ENCODE measurements around the gene SLC25A21. TPM values are rescaled to one million over a fixed set of nuclear protein-coding genes. Genes with fewer than 3 reads are reported as not detected.

SLC25A21 gene
- polyA plus RNA-seq, 4 donors, result 2.2 to 4.1 (median 2.4) TPM

DNA sequence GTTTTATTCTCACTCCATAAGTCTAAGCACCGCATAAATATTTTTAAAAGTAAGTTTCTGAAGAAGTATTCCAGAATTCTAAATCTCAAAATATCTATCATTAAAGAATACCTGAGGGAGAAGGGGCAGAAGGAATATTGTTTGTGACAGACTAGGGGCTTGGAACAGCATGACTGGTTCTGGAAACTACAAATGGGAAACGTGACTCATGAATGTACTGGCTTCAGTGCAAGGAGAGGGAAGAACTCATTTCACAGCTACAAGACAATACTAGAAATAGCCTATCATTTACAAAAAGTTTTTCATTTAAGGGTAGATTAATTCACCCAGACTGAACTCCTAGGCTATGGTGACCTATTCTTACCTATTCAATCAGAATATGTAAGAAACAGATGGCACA lies 121.3 kb downstream of the SLC25A21 start:
- DNase-seq (ENCODE audit: low read depth in 4 of 4, low spot score in 3 of 4), result no peak

DNA sequence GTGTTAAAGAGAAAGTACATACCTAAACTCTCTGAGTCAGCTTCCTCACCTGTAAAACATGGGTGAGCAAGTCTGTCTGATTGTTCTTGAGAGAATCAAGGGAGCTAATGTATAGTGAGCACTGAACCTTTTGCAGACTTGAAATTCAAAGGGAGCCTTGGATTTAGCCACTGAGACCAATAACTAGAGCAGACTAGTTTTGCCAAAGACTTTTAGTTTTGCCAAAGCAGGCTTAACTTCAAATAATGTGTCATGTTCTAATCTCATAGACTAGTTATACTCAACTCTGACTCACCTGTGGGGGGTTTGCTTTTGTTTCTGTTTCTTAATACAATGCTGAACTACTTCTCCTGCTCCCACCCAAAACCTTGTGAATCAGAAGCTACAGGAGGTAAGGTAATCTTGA lies 123.7 kb downstream of the SLC25A21 start:
- DNase-seq (ENCODE audit: low read depth in 4 of 4, low spot score in 3 of 4), result no peak

DNA sequence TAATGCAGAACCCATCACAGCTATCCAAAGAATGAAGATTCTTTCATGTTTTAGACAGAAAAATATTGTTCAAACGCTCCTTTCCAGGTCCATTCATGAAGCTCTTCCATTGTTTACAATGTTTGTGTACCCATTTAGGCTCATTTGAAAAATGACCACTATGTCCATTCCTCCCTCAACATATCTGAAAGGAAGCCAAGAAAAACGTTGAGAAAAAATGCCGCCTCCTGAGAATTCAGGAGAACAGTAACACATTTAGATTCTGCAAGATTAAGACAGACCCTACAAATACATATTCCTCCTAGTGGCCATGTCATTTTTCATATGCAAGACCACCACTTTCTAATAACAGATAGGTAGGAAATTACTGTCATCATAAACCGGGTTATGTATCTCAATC lies 124.4 kb downstream of the SLC25A21 start:
- no peak for DNase-seq (ENCODE audit: low read depth in 4 of 4, low spot score in 3 of 4)

DNA sequence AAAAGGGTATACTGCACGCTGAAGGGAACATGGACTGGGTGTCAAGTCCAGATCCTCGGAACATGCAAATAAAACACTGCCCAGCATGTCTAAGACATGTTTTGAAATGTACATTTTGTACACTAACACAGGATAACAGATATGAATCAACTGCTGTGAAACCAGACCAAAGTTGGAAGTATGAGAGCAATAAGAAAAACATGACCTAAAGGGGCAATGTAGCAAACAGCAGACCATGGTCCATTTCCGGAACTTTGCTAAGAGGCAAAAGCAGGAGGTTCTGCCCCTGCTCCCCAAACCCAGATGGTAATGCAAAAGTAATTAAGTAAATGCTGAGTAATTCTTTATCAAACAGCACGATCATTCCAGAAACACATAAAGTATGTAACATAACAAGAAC lies 125.2 kb downstream of the SLC25A21 start:
- no peak for DNase-seq (ENCODE audit: low read depth in 4 of 4, low spot score in 3 of 4)

DNA sequence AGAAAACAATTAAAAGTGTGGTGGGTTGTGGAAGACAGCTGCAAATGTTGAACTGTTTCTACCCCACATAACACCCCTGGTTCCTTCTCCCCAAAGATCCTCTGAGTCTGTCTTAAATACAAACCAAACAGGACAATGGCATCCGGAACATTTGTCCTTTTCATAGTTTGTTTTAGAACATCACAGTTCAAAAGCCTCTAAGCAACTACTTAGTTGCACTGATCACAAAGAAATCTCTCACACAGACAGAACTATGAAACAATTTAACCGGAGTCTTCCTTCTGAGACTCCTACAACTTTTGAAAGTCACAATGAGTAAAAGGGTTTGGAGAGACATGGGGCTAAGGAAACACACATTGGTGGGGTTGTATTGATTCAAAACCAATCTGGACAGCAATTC lies 125.6 kb downstream of the SLC25A21 start:
- no peak for DNase-seq (ENCODE audit: low read depth in 4 of 4, low spot score in 3 of 4)

DNA sequence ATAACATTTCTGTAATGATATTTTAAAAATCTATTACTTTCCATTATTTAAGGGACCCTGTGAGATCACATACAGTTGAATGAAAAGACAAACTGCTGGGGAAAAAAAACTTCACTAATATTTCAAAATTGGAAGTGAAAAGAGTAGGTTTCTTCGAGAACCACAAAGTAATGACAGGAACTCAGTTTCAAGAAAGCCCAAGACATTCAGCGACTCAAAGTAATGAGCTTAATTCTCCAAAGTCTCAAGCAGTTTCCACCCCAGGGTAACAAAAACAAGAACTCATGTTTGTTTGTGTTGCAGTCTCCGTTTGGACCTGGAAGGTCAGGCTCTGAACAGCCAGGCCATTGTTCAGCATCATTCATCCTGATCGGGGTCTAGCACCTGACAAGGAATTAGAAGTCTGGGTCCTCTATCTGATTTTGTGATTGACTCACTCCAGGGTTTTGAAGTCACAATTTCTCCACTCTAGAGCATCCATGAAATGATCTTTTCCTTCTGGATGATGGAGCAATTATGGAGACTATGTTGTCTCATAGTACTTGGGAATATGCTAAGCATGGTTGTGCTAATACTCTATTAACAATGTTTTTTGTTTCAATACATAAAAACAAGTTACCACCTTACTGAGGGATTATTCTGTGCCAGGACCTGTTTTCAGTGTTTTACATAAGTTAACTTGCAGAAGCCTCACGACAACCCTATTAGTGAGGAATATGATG lies 126.9 kb downstream of the SLC25A21 start:
- no peak for DNase-seq (ENCODE audit: low read depth in 4 of 4, low spot score in 3 of 4)

DNA sequence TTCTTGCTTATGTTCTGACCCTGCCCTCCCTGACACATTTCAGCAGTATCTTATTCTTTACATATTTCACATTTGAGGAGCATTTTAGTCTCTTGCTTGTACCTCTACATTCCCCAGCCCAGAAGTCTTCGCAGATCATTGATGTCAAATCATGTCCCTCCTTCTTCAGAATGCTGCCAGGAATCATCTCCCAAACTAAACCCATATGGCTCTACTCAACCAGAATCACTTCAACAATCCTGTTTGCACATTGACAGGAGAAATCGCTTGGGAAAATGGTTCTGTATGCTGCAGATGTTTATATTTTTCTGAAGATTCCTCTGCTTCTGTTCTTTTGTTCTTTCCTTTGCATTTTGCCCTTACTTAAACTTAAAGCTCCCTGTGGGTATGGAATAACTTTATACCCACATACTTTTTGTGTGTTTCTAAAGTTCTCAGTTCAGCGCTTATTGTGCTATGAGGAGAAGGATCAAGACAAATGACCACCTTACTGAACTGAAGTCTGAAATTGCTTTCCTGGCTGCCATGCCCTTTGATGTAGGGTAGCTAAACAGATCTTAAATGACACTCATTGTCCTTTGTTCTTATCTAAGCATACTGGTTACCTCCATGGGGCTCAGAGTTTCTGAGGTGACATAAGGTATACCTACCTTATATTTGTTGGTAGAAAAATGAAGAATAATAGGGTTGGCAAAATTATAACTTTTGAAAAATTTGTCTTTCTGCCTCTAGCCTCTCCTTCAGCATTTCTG lies 134.6 kb downstream of the SLC25A21 start:
- DNase-seq (ENCODE audit: low read depth in 4 of 4, low spot score in 3 of 4), result no peak

DNA sequence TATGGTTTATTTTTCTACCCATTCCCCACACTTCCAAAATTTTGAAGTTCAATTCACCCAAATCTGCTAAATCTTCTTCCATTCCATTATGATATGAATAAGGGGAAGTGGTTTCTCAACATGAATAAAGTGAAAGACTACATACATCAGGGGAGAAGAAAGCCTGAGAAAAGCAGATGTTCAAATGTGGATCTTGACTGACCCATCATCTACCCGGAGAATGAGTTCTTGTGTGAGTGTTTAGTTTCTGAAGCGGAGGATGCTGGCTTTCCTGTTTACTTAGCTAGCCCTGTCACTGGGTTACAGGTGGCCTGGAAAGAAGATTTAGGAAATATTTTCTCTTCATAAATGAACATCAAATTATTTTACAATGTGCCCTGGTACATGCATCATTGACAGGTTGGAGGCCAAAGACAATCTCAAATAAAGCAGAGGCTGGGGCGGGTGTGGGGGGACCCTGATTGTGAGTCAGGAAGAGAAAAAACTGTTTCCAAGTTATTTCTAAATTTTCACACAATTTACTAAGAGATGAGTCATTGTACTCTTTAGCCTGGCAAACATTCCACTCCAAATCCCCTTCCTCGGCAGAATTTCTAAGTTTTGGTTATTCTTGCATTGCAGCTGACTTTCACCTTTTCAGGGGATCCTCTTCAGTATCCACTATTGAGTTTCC lies 135.6 kb downstream of the SLC25A21 start:
- DNase-seq (ENCODE audit: low read depth in 4 of 4, low spot score in 3 of 4), result no peak

DNA sequence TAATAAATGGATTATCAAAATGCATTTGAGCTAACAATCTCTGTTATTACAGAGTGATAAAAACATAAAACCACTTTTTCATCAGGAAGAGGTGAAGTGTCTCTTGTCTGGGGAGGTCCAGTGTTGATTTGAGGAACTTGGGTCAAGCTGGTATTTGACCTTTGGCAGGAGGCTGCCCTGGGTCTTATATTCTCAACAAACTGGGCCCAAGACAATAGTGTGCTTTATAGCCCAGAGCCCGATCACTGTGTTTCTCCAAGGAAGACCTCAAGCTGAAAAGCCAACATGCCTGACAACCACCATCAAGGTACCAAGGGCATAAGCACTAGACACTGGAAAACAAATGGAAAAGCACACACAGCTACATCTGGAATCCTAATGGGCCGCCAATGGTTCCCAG lies 137.0 kb downstream of the SLC25A21 start:
- no peak for DNase-seq (ENCODE audit: low read depth in 4 of 4, low spot score in 3 of 4)

DNA sequence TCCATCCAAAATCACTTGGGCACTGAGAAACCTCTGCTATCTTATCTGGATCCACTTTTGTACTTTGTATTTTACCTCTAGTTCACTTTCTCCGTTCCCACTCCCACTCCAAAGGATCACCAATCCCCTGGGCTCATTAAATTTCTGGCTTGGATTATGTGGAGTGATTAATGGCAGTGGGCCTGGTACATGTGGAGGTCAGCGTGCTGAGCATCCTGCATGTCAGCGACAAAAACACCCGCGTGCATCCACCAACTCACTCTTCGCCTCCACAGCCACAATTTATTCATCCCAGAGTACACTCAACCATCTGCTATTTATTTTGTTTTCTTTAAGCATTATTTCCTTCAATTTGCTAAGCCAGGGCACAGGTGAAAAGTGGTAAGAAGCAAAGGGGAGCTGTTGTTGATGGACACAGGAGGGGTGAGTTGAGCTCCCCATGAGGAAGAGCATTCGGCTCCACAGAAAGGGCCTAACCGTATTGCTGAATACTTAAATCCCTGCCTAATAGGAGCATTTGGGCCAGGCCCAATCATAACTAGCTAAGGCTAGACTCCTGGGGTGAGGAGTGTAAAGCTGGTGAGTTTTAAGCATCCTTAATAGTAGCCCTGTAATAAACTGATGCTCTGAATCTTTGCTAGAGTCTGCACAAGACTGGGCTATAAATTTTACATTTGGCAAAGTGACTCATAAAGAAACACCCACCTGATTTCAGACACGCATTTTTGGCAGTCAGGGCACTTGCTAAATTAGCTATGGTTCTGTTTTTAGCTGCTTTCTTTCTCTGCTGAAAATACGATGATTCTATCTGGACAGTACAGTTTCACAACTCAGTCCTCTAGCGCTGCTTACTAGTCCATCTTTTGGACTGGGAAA lies 137.8 kb downstream of the SLC25A21 start:
- DNase-seq (ENCODE audit: low read depth in 4 of 4, low spot score in 3 of 4), result no peak

DNA sequence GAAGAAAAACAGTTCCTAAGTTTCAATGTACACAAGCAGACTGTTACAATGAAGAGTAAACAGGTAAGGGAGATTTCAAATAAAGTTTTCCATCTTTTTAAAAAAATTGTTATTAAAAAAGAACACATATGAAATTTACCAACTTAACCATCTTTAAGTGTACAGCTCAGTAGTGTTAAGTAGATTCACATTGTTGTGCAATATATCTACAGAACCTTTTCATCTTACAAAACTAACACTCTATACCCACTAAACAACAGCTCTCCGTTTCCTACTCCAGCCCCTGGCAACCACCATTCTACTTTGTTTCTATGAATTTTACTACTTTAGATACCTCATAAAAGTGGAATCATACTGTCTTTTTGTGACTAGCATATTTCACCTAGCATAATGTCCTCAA lies 139.5 kb downstream of the SLC25A21 start:
- no peak for DNase-seq (ENCODE audit: low read depth in 4 of 4, low spot score in 3 of 4)

DNA sequence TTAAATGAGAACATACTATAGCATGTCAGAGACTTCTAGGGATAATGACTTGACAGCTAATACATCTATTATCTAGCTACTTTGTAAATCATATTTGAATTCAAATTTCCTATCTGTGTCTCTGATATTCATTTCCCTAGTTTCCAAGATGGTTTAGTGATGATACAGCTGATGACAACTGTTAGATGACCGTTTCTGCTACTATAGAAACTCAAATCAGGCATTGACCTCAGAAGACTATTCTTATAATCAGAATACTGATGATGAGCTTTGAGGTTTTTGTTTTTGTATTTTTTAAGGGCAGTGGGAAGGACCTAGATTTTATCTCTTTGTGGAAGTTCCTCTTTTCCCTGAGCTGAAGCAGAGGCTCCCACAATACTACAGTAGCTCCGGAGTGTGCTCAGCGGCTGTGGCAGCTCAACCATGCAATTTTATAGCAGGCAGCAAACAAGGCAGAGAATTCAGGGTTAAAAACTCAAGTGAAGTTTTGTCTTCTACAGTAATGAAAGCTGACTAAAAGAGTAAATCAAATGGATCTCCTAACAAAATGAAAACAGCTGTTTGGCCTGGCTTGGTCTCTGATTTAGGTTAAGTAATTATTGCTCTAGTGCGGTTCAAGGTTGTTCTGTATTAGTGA lies 145.1 kb downstream of the SLC25A21 start:
- DNase-seq (ENCODE audit: low read depth in 4 of 4, low spot score in 3 of 4), result peak in 2 of 4 donors; percentile 3 to 14

DNA sequence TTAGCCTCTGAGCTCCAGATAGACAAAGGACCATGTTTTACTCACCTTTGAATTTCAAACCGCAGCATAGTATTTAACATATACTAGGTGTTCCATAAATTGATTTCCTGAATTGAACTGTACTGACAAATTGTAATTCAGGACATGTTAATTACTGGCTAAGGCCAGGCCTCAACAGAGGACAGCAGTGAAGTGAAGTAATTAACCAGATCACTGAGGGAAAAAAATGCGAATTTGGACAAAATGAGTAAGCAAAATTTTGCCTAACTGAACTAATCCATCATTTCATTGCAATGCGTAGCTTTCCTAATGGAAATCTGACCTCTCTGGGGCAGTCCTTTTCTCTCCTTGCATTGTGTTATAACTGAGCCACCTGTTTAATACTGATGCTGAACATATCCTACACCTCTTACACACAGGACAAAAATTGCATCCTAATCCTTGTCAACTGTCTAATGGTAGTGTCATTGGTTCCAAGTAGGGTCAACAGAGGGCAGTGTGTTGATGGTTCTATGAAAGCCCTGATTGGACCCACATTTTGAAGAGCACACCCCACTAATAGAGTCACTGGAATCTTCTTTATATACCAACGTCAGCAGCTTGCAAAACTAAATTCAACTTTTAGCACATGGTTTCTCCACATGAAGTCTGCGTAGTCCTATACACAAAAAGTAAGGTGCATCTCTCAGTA lies 148.4 kb downstream of the SLC25A21 start:
- DNase-seq (ENCODE audit: low read depth in 4 of 4, low spot score in 3 of 4), result no peak

DNA sequence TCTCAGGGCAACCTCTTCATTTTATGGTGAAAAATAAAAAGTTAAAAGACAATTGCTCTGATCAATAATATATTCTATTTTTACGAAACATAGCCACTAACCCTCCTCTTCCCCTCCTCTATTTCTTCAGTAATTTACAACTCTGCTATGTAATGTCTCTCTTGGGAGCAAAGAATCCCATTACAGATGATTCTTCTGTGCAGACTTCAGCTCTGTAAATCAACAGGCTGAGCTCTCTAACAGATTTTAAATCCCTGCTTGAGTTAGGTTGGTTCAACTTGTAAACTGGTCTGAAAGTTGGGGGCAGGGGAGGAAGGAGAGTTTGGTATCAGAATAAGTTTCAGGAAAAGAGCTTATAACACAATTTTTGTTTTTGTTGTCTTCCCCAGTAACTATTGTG lies 151.0 kb downstream of the SLC25A21 start:
- DNase-seq (ENCODE audit: low read depth in 4 of 4, low spot score in 3 of 4), result no peak

DNA sequence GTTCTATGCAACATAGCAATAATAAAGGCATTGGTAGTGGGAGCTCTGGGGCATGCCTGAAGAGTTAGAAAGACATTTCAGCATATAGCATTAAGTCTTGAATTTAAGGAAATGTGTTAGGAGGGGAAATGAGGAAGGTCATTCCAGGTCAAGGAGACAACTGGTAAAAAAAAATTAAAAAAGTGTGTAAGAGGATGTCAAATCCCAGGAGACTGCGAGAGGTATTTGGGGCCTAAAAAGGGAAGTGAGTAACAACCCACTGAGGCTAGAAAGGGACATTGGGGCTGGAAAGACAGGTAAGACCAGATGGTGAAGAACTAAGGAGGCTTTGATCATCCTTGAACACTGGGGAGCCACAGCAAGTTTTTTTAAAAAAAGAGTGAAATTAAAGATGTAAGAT lies 152.9 kb downstream of the SLC25A21 start:
- DNase-seq (ENCODE audit: low read depth in 4 of 4, low spot score in 3 of 4), result no peak

DNA sequence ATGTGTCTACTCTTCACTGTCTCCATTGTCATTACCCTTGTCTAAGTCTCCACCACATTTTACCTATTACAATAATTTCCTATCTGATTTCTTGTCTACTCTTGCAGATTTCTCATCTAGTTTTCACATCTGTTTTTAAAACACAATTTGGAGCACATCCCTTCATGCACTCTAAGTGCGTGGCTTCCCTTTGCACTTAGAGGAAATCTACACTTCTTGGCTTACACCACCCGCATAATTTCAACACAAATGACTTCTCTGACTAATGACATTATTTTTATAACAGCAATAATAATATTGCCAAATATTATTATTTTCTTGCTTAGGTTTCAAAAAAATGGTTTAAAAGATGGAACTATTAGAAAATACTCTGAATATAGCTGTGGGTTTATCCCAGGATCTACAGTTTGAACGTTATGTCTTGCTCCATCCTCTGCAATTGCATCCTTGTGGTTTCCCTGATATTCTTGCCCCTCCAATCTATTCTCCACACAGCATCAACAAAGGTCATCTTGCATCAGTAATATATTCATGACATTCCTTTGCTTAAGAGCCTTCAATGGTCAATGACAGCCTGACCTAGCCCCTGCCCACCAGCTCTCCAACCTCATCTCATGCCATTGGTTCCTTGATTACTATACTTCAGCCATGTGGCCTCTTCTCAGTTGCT lies 153.7 kb downstream of the SLC25A21 start:
- no peak for DNase-seq (ENCODE audit: low read depth in 4 of 4, low spot score in 3 of 4)

DNA sequence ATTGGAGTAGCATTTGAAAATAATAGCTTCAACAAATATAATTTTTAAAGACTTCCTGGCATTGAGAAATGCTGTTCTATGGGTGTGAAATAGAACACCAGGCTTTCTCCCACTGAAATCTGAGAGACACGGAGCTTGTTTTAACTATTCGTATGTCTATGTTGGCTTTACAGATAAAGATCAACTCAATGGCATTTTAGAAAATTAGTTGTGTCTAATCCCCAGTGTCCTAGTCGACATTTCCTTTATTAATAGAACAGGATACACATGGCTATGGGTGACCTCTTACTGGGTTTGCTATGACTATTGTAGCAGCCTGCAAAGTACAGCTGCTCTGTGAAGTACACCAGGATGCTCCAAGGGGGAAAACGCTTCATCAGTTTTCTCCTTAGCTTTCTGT lies 159.3 kb downstream of the SLC25A21 start:
- no peak for DNase-seq (ENCODE audit: low read depth in 4 of 4, low spot score in 3 of 4)

DNA sequence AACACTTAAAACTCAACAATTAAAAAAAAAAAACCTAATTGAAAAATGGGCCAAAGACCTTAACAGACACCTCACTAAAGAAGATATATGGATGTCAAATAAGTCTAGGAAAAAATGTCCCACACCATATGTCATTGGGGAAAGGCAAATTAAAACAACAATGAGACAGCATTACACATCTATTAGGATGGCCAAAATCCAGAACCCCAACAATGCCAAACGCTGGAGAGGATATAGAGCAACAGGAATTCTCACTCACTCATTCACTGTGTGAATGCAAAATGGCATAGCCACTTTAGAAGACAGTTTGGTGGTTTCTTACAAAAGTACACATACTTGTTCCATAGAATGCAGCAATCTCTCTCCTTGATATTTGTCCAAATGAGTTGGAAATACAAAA lies 173.7 kb downstream of the SLC25A21 start:
- DNase-seq (ENCODE audit: low read depth in 4 of 4, low spot score in 3 of 4), result no peak

DNA sequence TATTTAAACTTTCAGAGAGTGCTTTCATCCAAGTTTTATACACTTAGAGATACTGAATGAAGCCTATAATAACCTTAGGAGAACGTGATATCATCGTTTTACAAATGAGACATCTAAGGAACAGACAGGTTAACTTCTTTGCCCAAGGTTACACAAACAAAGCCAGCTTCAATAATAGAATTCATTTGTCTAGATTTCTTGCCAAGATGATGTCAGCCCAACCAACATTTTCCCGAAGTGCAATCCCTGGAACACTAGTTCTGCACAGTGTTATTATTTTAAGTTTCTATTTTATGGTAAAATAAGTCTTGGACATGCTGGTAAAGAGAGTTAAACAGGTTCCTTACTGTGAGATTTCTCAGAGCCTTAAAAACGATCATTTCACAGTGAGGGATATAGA lies 174.6 kb downstream of the SLC25A21 start:
- DNase-seq (ENCODE audit: low read depth in 4 of 4, low spot score in 3 of 4), result no peak

All from left renal pelvis (tissue), 4 donors.